A549 (cell line): ENCODE results near the gene CDHR1.
"Not testable (repeated sequence)": the region's sequence is repeated elsewhere in the genome, so short reads cannot be mapped to it uniquely, and the experiment has no call there.

ENCODE experiments used
- BHLHE40 ChIP-seq: IDR thresholded peaks from 2 replicates; pipeline ENCODE4 v1.6.1; 2012; ENCODE audit warnings: low read depth, low read length, inconsistent platforms
- CBX8 ChIP-seq: fragments of 200-600 bp; sonication (generic); IDR thresholded peaks from 2 replicates; pipeline ENCODE4 v1.6.1; 2016
- CEBPB ChIP-seq, 2 experiments: fragments of >200 bp in 1 of 2; sonication (Bioruptor Twin) in 1 of 2; formaldehyde crosslinking in 1 of 2; IDR thresholded peaks; 2 replicates each; pipeline ENCODE4 v1.6.1; 2012 to 2016
- GATA3 ChIP-seq: IDR thresholded peaks from 2 replicates; pipeline ENCODE4 v1.6.1; 2012; ENCODE audit warnings: borderline replicate concordance
- KDM5A ChIP-seq: fragments of 200-600 bp; sonication (generic); IDR thresholded peaks from 2 replicates; pipeline ENCODE4 v1.6.1; 2016; ENCODE audit warnings: antibody characterized with exemption, mild to moderate bottlenecking
- POLR2AphosphoS2 ChIP-seq: conservative IDR thresholded peaks from 2 replicates; pipeline ENCODE4 v1.6.1; 2012; ENCODE audit warnings: low read length, improper control_type of control experiment, inconsistent platforms
- SMC3 ChIP-seq: fragments of >200 bp; sonication (Bioruptor Twin); formaldehyde crosslinking; IDR thresholded peaks from 3 replicates; pipeline ENCODE4 v1.6.1; 2018; ENCODE audit warnings: inconsistent platforms
- SREBF2 ChIP-seq: fragments of 450-650 bp; IDR thresholded peaks from 2 replicates; pipeline ENCODE4 v1.6.1; 2014; ENCODE audit warnings: mild to moderate bottlenecking, moderate library complexity
- TF ChIP-seq, protein P1 (sequence below): fragments of 450-650 bp; IDR thresholded peaks from 2 replicates; pipeline ENCODE4 v1.6.1; 2014; ENCODE audit warnings: antibody characterized with exemption
- TF ChIP-seq, protein P2 (sequence below): fragments of >200 bp; sonication (Bioruptor Twin); formaldehyde crosslinking; IDR thresholded peaks from 3 replicates; pipeline ENCODE4 v1.5.1; 2016
- TF ChIP-seq, protein P3 (sequence below): IDR thresholded peaks from 2 replicates; pipeline ENCODE4 v1.6.1; 2012
- TF ChIP-seq, protein P4 (sequence below): fragments of 200-600 bp; sonication (generic); IDR thresholded peaks from 2 replicates; pipeline ENCODE4 v1.6.1; 2016; ENCODE audit warnings: antibody characterized with exemption, mild to moderate bottlenecking, moderate library complexity
- TF ChIP-seq, protein P5 (sequence below): fragments of 250-450 bp; sonication (Bioruptor Pico); IDR thresholded peaks from 2 replicates; pipeline ENCODE4 v1.5.0; 2021; ENCODE audit warnings: mild to moderate bottlenecking, moderate library complexity, borderline replicate concordance

DNA sequence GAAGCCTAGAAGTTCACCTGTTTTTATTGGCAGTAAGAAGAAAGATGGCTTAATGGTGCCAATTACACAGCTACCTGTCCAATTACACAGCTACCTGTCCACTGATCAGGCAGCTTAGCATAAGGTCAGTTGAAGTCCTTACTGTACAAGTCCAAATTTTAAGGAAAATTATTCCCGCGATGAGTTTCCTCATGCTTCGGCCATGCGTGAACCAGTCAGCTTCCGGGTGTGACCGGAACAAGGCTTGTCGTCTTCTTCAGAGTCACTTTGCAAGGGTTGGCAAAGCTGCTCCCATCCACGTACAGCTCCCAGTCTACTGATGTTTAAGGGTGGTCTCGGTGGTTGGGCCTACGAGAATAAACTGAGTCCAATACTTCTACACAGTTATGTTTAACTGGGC lies 26.0 kb upstream of the CDHR1 start:
- TF ChIP-seq, protein P1, sequence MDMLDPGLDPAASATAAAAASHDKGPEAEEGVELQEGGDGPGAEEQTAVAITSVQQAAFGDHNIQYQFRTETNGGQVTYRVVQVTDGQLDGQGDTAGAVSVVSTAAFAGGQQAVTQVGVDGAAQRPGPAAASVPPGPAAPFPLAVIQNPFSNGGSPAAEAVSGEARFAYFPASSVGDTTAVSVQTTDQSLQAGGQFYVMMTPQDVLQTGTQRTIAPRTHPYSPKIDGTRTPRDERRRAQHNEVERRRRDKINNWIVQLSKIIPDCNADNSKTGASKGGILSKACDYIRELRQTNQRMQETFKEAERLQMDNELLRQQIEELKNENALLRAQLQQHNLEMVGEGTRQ: not testable (repeated sequence)
- TF ChIP-seq BHLHE40; SREBF2; GATA3; CEBPB (IDR thresholded peaks at IDR 0.05); SMC3; POLR2AphosphoS2; CBX8; KDM5A: not testable (repeated sequence)
- TF ChIP-seq, protein P2, sequence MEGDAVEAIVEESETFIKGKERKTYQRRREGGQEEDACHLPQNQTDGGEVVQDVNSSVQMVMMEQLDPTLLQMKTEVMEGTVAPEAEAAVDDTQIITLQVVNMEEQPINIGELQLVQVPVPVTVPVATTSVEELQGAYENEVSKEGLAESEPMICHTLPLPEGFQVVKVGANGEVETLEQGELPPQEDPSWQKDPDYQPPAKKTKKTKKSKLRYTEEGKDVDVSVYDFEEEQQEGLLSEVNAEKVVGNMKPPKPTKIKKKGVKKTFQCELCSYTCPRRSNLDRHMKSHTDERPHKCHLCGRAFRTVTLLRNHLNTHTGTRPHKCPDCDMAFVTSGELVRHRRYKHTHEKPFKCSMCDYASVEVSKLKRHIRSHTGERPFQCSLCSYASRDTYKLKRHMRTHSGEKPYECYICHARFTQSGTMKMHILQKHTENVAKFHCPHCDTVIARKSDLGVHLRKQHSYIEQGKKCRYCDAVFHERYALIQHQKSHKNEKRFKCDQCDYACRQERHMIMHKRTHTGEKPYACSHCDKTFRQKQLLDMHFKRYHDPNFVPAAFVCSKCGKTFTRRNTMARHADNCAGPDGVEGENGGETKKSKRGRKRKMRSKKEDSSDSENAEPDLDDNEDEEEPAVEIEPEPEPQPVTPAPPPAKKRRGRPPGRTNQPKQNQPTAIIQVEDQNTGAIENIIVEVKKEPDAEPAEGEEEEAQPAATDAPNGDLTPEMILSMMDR: not testable (repeated sequence)
- TF ChIP-seq, protein P3, sequence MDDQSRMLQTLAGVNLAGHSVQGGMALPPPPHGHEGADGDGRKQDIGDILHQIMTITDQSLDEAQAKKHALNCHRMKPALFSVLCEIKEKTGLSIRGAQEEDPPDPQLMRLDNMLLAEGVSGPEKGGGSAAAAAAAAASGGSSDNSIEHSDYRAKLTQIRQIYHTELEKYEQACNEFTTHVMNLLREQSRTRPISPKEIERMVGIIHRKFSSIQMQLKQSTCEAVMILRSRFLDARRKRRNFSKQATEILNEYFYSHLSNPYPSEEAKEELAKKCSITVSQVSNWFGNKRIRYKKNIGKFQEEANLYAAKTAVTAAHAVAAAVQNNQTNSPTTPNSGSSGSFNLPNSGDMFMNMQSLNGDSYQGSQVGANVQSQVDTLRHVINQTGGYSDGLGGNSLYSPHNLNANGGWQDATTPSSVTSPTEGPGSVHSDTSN: not testable (repeated sequence)
- TF ChIP-seq, protein P4, sequence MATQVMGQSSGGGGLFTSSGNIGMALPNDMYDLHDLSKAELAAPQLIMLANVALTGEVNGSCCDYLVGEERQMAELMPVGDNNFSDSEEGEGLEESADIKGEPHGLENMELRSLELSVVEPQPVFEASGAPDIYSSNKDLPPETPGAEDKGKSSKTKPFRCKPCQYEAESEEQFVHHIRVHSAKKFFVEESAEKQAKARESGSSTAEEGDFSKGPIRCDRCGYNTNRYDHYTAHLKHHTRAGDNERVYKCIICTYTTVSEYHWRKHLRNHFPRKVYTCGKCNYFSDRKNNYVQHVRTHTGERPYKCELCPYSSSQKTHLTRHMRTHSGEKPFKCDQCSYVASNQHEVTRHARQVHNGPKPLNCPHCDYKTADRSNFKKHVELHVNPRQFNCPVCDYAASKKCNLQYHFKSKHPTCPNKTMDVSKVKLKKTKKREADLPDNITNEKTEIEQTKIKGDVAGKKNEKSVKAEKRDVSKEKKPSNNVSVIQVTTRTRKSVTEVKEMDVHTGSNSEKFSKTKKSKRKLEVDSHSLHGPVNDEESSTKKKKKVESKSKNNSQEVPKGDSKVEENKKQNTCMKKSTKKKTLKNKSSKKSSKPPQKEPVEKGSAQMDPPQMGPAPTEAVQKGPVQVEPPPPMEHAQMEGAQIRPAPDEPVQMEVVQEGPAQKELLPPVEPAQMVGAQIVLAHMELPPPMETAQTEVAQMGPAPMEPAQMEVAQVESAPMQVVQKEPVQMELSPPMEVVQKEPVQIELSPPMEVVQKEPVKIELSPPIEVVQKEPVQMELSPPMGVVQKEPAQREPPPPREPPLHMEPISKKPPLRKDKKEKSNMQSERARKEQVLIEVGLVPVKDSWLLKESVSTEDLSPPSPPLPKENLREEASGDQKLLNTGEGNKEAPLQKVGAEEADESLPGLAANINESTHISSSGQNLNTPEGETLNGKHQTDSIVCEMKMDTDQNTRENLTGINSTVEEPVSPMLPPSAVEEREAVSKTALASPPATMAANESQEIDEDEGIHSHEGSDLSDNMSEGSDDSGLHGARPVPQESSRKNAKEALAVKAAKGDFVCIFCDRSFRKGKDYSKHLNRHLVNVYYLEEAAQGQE: not testable (repeated sequence)
- TF ChIP-seq, protein P5, sequence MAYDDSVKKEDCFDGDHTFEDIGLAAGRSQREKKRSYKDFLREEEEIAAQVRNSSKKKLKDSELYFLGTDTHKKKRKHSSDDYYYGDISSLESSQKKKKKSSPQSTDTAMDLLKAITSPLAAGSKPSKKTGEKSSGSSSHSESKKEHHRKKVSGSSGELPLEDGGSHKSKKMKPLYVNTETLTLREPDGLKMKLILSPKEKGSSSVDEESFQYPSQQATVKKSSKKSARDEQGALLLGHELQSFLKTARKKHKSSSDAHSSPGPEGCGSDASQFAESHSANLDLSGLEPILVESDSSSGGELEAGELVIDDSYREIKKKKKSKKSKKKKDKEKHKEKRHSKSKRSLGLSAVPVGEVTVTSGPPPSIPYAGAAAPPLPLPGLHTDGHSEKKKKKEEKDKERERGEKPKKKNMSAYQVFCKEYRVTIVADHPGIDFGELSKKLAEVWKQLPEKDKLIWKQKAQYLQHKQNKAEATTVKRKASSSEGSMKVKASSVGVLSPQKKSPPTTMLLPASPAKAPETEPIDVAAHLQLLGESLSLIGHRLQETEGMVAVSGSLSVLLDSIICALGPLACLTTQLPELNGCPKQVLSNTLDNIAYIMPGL: not testable (repeated sequence)
